ENCODE results near the gene ARHGEF28. TPM values are rescaled to one million over a fixed set of nuclear protein-coding genes. Genes with fewer than 3 reads are reported as not detected.

ARHGEF28 gene
- total RNA-seq, 6 experiments from 2014 or later = 7.5 to 13.6 (median 8.5) TPM

- H3K4me1 Mint-ChIP-seq (ENCODE audit: low read depth) = peaks cover 17% of the 10 kb centered on the region
- no peaks in the 10 kb centered on the region for H3K9me3 Mint-ChIP-seq
- TF ChIP-seq CTCF (IDR thresholded peaks at IDR 0.05) = no peak
- H3K27ac Mint-ChIP-seq = no peak overlapping the region
- H3K36me3 Mint-ChIP-seq (ENCODE audit: low read depth) = peaks cover 28% of the 10 kb centered on the region
- no peak overlapping the region for H3K4me3 Mint-ChIP-seq
- no peaks in the 10 kb centered on the region; the same call in 1 of the 2 replicates for H3K27me3 Mint-ChIP-seq (ENCODE audit: insufficient read depth)
- no peak for DNase-seq
Observed at GRCh38 chr5:73895471-73895870, 269.5 kb downstream of the ARHGEF28 start.

- DNase-seq = no peak
- Mint-ChIP-seq H3K9me3 (no peaks in the 10 kb centered on the region), H3K4me1 (ENCODE audit: low read depth) (peaks cover 23% of the 10 kb centered on the region), H3K4me3 (no peak overlapping the region), H3K36me3 (ENCODE audit: low read depth) (peaks cover 28% of the 10 kb centered on the region), H3K27ac (no peak overlapping the region), H3K27me3 (ENCODE audit: insufficient read depth) (no peaks in the 10 kb centered on the region; the same call in 1 of the 2 replicates)
- no peak for TF ChIP-seq CTCF (IDR thresholded peaks at IDR 0.05)
Observed at GRCh38 chr5:73896097-73896496, 270.1 kb downstream of the ARHGEF28 start.

- Mint-ChIP-seq H3K4me3 (no peak overlapping the region), H3K36me3 (ENCODE audit: low read depth) (peaks cover 25% of the 10 kb centered on the region), H3K9me3 (no peaks in the 10 kb centered on the region), H3K27ac (no peak overlapping the region), H3K27me3 (ENCODE audit: insufficient read depth) (no peaks in the 10 kb centered on the region), H3K4me1 (ENCODE audit: low read depth) (peaks cover 29% of the 10 kb centered on the region)
- no peak for DNase-seq
- TF ChIP-seq CTCF (IDR thresholded peaks at IDR 0.05) = no peak
Observed at GRCh38 chr5:73896668-73897067, 270.7 kb downstream of the ARHGEF28 start.

GRCh38 chr5:73897893-73898292 lies 271.9 kb downstream of the ARHGEF28 start:
- Mint-ChIP-seq H3K27ac (no peak overlapping the region), H3K9me3 (no peaks in the 10 kb centered on the region), H3K36me3 (ENCODE audit: low read depth) (peaks cover 19% of the 10 kb centered on the region), H3K27me3 (ENCODE audit: insufficient read depth) (no peaks in the 10 kb centered on the region), H3K4me1 (ENCODE audit: low read depth) (peaks cover 27% of the 10 kb centered on the region), H3K4me3 (no peak overlapping the region)
- DNase-seq = no peak
- TF ChIP-seq CTCF (IDR thresholded peaks at IDR 0.05) = no peak

DNA sequence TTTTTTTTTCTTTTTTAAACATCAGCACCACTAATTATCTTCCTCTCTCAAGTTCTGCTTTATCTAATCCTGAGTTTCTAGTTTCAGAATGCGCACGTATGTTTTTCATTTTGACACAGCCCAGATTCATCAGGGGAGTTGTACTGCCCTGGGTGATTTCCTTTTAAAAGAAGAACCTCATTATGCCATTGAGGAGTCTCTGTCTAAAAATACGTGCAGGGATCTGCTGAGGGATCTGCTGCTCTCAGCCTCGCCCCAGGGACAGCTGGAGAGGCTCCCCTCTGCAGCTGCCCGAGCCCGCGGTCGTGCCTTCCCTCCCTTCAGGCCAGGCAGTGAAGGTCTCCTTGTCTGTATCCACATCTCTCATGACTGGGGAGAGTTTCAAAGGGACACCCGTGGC lies 273.1 kb downstream of the ARHGEF28 start:
- no peak for DNase-seq
- Mint-ChIP-seq H3K36me3 (ENCODE audit: low read depth) (peaks cover 14% of the 10 kb centered on the region), H3K27ac (no peak overlapping the region), H3K27me3 (ENCODE audit: insufficient read depth) (no peaks in the 10 kb centered on the region; the same call in 1 of the 2 replicates), H3K9me3 (no peaks in the 10 kb centered on the region), H3K4me3 (no peak overlapping the region), H3K4me1 (ENCODE audit: low read depth) (peaks cover 18% of the 10 kb centered on the region; the same call in 1 of the 2 replicates)
- no peak for TF ChIP-seq CTCF (IDR thresholded peaks at IDR 0.05)

DNA sequence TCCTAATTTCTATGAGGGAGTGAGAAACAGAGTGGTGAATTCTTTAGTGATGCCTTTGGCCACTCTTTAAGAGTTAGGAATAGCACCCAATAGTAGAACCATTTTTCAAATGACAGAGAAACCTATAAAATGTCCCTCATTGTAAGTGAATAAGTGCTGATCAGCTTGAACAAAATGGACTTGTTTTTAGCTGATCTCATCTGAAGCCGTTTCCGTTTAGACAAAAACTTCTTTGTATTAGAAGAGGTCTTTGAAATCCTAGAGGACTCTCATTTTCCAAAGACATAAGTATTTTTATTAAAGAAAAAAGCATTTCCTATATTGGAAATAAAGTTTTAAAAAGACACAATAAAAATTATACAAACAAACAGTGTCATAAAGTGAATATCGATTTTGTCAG lies 273.9 kb downstream of the ARHGEF28 start:
- H3K4me3 Mint-ChIP-seq = no peak overlapping the region
- DNase-seq = no peak
- no peak for TF ChIP-seq CTCF (IDR thresholded peaks at IDR 0.05)
- H3K27ac Mint-ChIP-seq = no peak overlapping the region
- H3K9me3 Mint-ChIP-seq = no peaks in the 10 kb centered on the region
- peaks cover 18% of the 10 kb centered on the region; the same call in 1 of the 2 replicates for H3K4me1 Mint-ChIP-seq (ENCODE audit: low read depth)
- H3K27me3 Mint-ChIP-seq (ENCODE audit: insufficient read depth) = no peaks in the 10 kb centered on the region; the same call in 1 of the 2 replicates
- H3K36me3 Mint-ChIP-seq (ENCODE audit: low read depth) = peaks cover 8% of the 10 kb centered on the region
